ENCODE data around the gene PEX11G.

Gene PEX11G

DNA sequence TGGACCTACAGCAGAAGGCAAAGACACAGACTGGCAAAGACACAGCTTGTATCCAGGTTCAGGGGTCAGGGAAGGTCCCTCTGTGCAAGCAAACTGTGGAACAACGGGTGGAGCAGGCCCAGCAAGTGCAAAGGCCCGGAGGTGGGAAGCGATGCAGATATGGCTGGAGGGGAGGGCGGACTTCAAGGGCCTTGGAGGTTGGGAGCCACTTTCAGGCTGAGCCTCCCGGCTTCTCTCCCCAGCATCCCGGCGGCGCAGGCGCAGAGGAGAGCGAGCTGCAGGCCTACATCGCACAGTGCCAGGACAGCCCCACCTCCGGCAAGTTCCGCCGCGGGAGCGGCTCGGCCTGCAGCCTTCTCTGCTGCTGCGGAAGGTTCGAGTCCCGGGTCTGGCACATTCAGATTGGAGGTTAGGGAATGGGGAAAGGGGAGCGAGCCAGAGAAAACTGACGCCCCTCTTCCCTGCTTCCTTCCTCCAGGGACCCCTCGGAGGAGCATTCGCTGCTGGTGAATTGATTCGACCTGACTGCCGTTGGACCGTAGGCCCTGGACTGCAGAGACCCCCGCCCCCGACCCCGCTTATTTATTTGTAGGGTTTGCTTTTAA, 44.5 kb upstream of the PEX11G start:
- DNase-seq (ENCODE audit: extremely low spot score): no peak
- POLR2A ChIA-PET: interaction anchor here (3.5 kb wide), 1 partner anchor 10 kb away, joined by 16 read pairs; the partner anchor contains the start of gene MCOLN1
- TF ChIP-seq, protein P1, sequence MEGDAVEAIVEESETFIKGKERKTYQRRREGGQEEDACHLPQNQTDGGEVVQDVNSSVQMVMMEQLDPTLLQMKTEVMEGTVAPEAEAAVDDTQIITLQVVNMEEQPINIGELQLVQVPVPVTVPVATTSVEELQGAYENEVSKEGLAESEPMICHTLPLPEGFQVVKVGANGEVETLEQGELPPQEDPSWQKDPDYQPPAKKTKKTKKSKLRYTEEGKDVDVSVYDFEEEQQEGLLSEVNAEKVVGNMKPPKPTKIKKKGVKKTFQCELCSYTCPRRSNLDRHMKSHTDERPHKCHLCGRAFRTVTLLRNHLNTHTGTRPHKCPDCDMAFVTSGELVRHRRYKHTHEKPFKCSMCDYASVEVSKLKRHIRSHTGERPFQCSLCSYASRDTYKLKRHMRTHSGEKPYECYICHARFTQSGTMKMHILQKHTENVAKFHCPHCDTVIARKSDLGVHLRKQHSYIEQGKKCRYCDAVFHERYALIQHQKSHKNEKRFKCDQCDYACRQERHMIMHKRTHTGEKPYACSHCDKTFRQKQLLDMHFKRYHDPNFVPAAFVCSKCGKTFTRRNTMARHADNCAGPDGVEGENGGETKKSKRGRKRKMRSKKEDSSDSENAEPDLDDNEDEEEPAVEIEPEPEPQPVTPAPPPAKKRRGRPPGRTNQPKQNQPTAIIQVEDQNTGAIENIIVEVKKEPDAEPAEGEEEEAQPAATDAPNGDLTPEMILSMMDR (IDR thresholded peaks at IDR 0.05; ENCODE audit: control extremely low read depth, extremely low read depth, low read depth, missing control alignments): no peak
- CTCF ChIA-PET: no interaction called here

DNA sequence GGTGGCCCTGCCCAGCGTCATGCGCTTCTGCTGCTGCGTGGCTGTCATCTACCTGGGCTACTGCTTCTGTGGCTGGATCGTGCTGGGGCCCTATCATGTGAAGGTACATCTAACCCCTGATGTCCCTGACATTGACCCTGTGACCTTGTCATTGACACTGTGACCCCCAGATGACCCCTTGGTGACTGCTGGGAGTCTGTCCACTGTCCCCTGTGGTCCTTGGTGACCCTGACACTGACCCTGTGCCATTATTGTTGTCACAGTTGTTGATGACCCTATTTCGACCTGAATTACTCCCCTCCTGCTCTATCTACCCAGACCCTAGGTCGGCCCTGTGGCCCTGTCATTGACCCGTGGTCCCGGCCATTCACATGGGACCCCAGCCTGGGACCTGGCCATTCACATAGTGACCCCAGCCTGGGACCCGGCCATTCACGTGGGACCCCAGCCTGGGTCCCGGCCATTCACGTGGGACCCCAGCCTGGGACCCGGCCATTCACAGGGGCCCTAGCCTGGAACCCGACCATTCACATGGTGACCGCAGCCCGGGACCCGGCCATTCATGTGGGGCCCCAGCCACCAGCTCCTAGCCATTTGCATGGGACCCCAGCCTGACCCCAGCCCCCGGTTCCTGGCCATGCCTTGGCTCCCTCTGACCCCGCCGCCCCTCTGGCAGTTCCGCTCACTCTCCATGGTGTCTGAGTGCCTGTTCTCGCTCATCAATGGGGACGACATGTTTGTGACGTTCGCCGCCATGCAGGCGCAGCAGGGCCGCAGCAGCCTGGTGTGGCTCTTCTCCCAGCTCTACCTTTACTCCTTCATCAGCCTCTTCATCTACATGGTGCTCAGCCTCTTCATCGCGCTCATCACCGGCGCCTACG, 41.0 kb upstream of the PEX11G start:
- CTCF ChIA-PET: interaction anchor here (2.0 kb wide), 1 partner anchor 38 kb away, joined by 4 read pairs; no protein-coding TSS in a partner anchor
- TF ChIP-seq, protein P1 (IDR thresholded peaks at IDR 0.05; ENCODE audit: control extremely low read depth, extremely low read depth, low read depth, missing control alignments): no peak
- POLR2A ChIA-PET: no interaction called here
- DNase-seq (ENCODE audit: extremely low spot score): no peak

- POLR2A ChIA-PET: no interaction called here
- CTCF ChIA-PET: no interaction called here
- DNase-seq (ENCODE audit: extremely low spot score): no peak
- TF ChIP-seq, protein P1 (IDR thresholded peaks at IDR 0.05; ENCODE audit: control extremely low read depth, extremely low read depth, low read depth, missing control alignments): no peak
These were observed 40.4 kb upstream of the PEX11G start for GRCh38 chr19:7529246-7529600.

DNA sequence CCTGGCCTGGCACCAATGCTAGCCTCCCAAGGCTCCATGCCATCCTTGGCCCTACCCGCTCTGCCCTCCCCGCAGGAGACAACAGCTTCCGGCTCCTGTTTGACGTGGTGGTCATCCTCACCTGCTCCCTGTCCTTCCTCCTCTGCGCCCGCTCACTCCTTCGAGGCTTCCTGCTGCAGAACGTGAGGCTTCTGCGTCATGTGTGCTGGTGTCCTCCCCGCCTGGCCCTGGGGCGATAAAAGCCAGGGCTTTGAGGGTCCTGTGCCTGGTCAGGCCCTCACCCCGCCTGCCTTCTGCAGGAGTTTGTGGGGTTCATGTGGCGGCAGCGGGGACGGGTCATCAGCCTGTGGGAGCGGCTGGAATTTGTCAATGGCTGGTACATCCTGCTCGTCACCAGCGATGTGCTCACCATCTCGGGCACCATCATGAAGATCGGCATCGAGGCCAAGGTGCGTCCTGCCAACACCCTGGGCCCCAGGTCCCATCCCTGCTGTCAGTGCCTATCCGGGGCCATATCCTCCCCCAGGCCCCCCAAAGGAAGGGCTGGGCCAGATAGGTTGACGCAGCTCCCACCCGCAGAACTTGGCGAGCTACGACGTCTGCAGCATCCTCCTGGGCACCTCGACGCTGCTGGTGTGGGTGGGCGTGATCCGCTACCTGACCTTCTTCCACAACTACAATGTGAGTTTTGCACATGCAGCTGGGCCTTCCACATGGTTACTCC, 39.8 kb upstream of the PEX11G start:
- TF ChIP-seq, protein P1 (IDR thresholded peaks at IDR 0.05; ENCODE audit: control extremely low read depth, extremely low read depth, low read depth, missing control alignments): no peak
- no peak for DNase-seq (ENCODE audit: extremely low spot score)
- POLR2A ChIA-PET: no interaction called here
- CTCF ChIA-PET: no interaction called here

DNA sequence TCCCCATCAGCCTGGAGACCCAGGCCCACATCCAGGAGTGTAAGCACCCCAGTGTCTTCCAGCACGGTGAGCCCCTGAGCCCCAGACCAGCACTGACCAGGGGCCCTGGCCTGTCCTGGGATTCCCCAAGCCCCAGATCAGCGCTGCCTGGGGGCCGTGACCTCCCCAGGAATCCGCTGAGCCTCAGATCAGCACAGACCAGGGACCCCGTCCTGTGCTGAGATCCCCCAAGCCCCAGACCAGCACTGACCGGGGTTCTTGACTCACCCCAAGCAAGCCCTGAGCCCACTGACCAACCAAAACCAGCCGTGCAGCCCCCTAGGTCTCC, 39.3 kb upstream of the PEX11G start:
- CTCF ChIA-PET: no interaction called here
- POLR2A ChIA-PET: no interaction called here
- TF ChIP-seq, protein P1 (IDR thresholded peaks at IDR 0.05; ENCODE audit: control extremely low read depth, extremely low read depth, low read depth, missing control alignments): no peak
- DNase-seq (ENCODE audit: extremely low spot score): no peak

DNA sequence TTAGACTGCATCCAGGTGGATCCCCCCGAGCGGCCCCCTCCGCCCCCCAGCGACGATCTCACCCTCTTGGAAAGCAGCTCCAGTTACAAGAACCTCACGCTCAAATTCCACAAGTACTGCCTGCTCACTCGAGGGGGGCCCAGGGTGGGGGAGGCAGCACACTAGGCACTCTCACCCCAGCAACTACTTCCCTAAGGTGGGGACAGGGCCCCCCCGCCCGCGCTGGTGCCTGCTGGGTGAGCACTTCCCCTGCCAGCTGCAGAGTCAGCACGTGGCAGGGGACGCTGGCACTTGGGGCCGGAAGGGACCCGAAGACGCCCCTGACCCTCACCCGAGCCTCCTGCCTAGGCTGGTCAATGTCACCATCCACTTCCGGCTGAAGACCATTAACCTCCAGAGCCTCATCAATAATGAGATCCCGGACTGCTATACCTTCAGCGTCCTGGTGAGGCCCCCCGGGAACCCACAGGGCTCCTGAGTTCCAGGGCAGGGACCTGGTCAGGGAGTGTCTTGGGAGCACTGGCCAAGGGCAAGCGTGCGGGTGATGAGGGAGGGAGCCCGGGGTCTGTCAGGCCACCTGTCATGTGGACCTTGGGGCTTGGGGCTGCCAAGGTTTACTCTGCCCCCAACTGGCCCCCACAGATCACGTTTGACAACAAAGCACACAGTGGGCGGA, 38.8 kb upstream of the PEX11G start:
- ChIA-PET POLR2A (no interaction called here), CTCF (no interaction called here)
- TF ChIP-seq, protein P1 (IDR thresholded peaks at IDR 0.05; ENCODE audit: control extremely low read depth, extremely low read depth, low read depth, missing control alignments): no peak
- DNase-seq (ENCODE audit: extremely low spot score): no peak
